IMR-90 (cell line): ENCODE data around the gene ORAI1. TPM values are rescaled to one million over a fixed set of nuclear protein-coding genes. Genes with fewer than 3 reads are reported as not detected.

ENCODE experiments used
- ATAC-seq: fragments of 200-7000 bp; cut with Tn5 transposase; 2 replicates; pipeline ENCODE4 v1.9.1; 2020; ENCODE audit warnings: low read depth, mild to moderate bottlenecking, moderate library complexity
- BruUV-seq: library from RNA; stranded (reverse); fragments of 400-500 nt; replicated peaks from 2 replicates; lab custom pipeline; 2021; lab: Mats Ljungman, UMichigan
- CTCF ChIA-PET: fragments of 300-600 bp; formaldehyde crosslinking; extraction: SDS; loops from one replicate; lab custom pipeline; 2021; ENCODE audit warnings: antibody characterized with exemption; lab: Yijun Ruan, JAX
- POLR2A ChIA-PET: fragments of 300-600 bp; sonication (Branson Sonifier 250); formaldehyde crosslinking; loops from one replicate; lab custom pipeline; 2022; ENCODE audit warnings: antibody characterized with exemption; ENCODE audit not compliant: unreplicated experiment; lab: Charles Lee
- DNase-seq: peaks from one replicate; pipeline ENCODE4 v3.0.0; 2013
- H2AFZ ChIP-seq: replicated peaks from 2 replicates; pipeline ENCODE3; 2013; ENCODE audit warnings: low read length, mild to moderate bottlenecking; ENCODE audit not compliant: poor library complexity
- H2AK5ac ChIP-seq: 2 replicates; pipeline ENCODE4 v1.6.1; 2013; ENCODE audit warnings: low read depth, low read length, inconsistent platforms
- H2AK9ac ChIP-seq: replicated peaks from 2 replicates; pipeline ENCODE3; 2013; ENCODE audit warnings: mild to moderate bottlenecking, low read depth, low read length, moderate library complexity; ENCODE audit not compliant: poor library complexity
- H2BK120ac ChIP-seq: 2 replicates; pipeline ENCODE4 v1.6.1; 2013; ENCODE audit warnings: low read depth, low read length, inconsistent platforms
- H2BK15ac ChIP-seq: 3 replicates; pipeline ENCODE4 v1.6.1; 2013; ENCODE audit warnings: low read depth, low read length, inconsistent platforms
- H2BK20ac ChIP-seq: 2 replicates; pipeline ENCODE4 v1.6.1; 2013; ENCODE audit warnings: low read depth, mild to moderate bottlenecking, inconsistent platforms, low read length, moderate library complexity
- H2BK5ac ChIP-seq: 2 replicates; pipeline ENCODE4 v1.6.1; 2013; ENCODE audit warnings: mild to moderate bottlenecking, low read depth, low read length, inconsistent platforms; ENCODE audit not compliant: poor library complexity, severe bottlenecking
- H3K14ac ChIP-seq: replicated peaks from 2 replicates; pipeline ENCODE4 v1.6.1; 2013; ENCODE audit warnings: low read depth, low read length, inconsistent platforms
- H3K18ac ChIP-seq: 2 replicates; pipeline ENCODE4 v1.6.1; 2013; ENCODE audit warnings: low read depth, low read length, control low read depth
- H3K23ac ChIP-seq: 2 replicates; pipeline ENCODE4 v1.6.1; 2013; ENCODE audit warnings: low read depth, low read length, inconsistent platforms
- H3K27ac ChIP-seq: 2 replicates; pipeline ENCODE4 v1.5.1; 2013; ENCODE audit warnings: mild to moderate bottlenecking, control low read depth, low read length; ENCODE audit not compliant: insufficient read depth
- H3K27me3 ChIP-seq: 2 replicates; pipeline ENCODE4 v1.6.1; 2013; ENCODE audit warnings: low read length; ENCODE audit not compliant: control insufficient read depth, insufficient read depth
- H3K36me3 ChIP-seq: 2 replicates; pipeline ENCODE4 v1.6.1; 2013; ENCODE audit warnings: low read length, mixed read lengths; ENCODE audit not compliant: control insufficient read depth, insufficient read depth
- H3K4ac ChIP-seq: 2 replicates; pipeline ENCODE4 v1.6.1; 2013; ENCODE audit warnings: low read depth, low read length, inconsistent platforms
- H3K4me1 ChIP-seq: 2 replicates; pipeline ENCODE4 v1.6.1; 2013; ENCODE audit warnings: low read length, mixed read lengths; ENCODE audit not compliant: control insufficient read depth, insufficient read depth
- H3K4me2 ChIP-seq: 2 replicates; pipeline ENCODE4 v1.6.1; 2013; ENCODE audit warnings: low read depth, mild to moderate bottlenecking, control low read depth, low read length, moderate library complexity
- H3K4me3 ChIP-seq: 2 replicates; pipeline ENCODE4 v1.5.1; 2013; ENCODE audit warnings: low read depth, mild to moderate bottlenecking, control low read depth, low read length, moderate library complexity; ENCODE audit not compliant: insufficient read depth
- H3K56ac ChIP-seq: 2 replicates; pipeline ENCODE4 v1.6.1; 2013; ENCODE audit warnings: low read length, inconsistent platforms; ENCODE audit not compliant: insufficient read depth; ENCODE audit errors: extremely low read depth
- H3K79me1 ChIP-seq, 2 experiments: 2 replicates each; pipeline ENCODE4 v1.6.1; 2013; ENCODE audit warnings: low read length in 2 of 2, inconsistent platforms in 1 of 2, low read depth in 1 of 2
- H3K9ac ChIP-seq: 2 replicates; pipeline ENCODE4 v1.6.1; 2013; ENCODE audit warnings: low read depth, low read length, control low read depth
- H3K9me1 ChIP-seq: 2 replicates; pipeline ENCODE4 v1.6.1; 2013; ENCODE audit warnings: low read length, inconsistent platforms; ENCODE audit not compliant: insufficient read depth
- H3K9me3 ChIP-seq: 2 replicates; pipeline ENCODE4 v1.6.1; 2013; ENCODE audit warnings: low read length; ENCODE audit not compliant: control insufficient read depth, insufficient read depth
- H4K20me1 ChIP-seq: 2 replicates; pipeline ENCODE4 v1.6.1; 2013; ENCODE audit warnings: low read length, inconsistent platforms; ENCODE audit not compliant: insufficient read depth
- H4K5ac ChIP-seq: 2 replicates; pipeline ENCODE4 v1.6.1; 2013; ENCODE audit warnings: mild to moderate bottlenecking, low read depth, low read length, control low read depth
- H4K8ac ChIP-seq, 2 experiments: 2 replicates each; pipeline ENCODE4 v1.6.1; 2013; ENCODE audit warnings: low read depth in 2 of 2, low read length in 2 of 2, control low read depth in 1 of 2, inconsistent platforms in 1 of 2
- H4K91ac ChIP-seq: 2 replicates; pipeline ENCODE4 v1.6.1; 2013; ENCODE audit warnings: low read depth, low read length, inconsistent platforms; ENCODE audit not compliant: insufficient read depth
- BHLHE40 ChIP-seq: fragments of 150-350 bp; IDR thresholded peaks from 2 replicates; pipeline ENCODE4 v1.6.1; 2016; ENCODE audit warnings: mild to moderate bottlenecking, low read depth, low read length
- CHD1 ChIP-seq: IDR thresholded peaks from 2 replicates; pipeline ENCODE4 v1.6.1; 2012; ENCODE audit warnings: low read depth, low read length, improper control_type of control experiment
- CTCF ChIP-seq: conservative IDR thresholded peaks from 2 replicates; pipeline ENCODE4 v1.5.1; 2012; ENCODE audit warnings: mild to moderate bottlenecking, low read depth, low read length, improper control_type of control experiment
- ELK1 ChIP-seq: fragments of 150-350 bp; IDR thresholded peaks from 2 replicates; pipeline ENCODE4 v1.6.1; 2016; ENCODE audit warnings: low read depth, mild to moderate bottlenecking, low read length, moderate library complexity, borderline replicate concordance
- MAFK ChIP-seq: IDR thresholded peaks from 2 replicates; pipeline ENCODE4 v1.6.1; 2012; ENCODE audit warnings: low read depth, low read length, improper control_type of control experiment
- MXI1 ChIP-seq: IDR thresholded peaks from 2 replicates; pipeline ENCODE4 v1.6.1; 2012; ENCODE audit warnings: low read depth, mild to moderate bottlenecking, low read length, moderate library complexity, borderline replicate concordance
- NFE2L2 ChIP-seq: fragments of 150-350 bp; IDR thresholded peaks from 2 replicates; pipeline ENCODE4 v1.6.1; 2016; ENCODE audit warnings: low read depth, mild to moderate bottlenecking, low read length
- POLR2A ChIP-seq: IDR thresholded peaks from 2 replicates; pipeline ENCODE4 v1.6.1; 2012; ENCODE audit warnings: mild to moderate bottlenecking, low read depth, low read length
- RAD21 ChIP-seq: IDR thresholded peaks from 2 replicates; pipeline ENCODE4 v1.6.1; 2012; ENCODE audit warnings: low read length, improper control_type of control experiment
- RCOR1 ChIP-seq: IDR thresholded peaks from 2 replicates; pipeline ENCODE4 v1.6.1; 2012; ENCODE audit warnings: mild to moderate bottlenecking, low read length, improper control_type of control experiment; ENCODE audit not compliant: insufficient replicate concordance
- SMC3 ChIP-seq: fragments of 150-350 bp; IDR thresholded peaks from 2 replicates; pipeline ENCODE4 v1.6.1; 2016; ENCODE audit warnings: low read depth, mild to moderate bottlenecking, antibody characterized with exemption, low read length, moderate library complexity
- WGBS, 2 experiments: methylation state at CpG; one replicate each; pipeline versions ENCODE4 v1.1.5 to v1.1.7; 2013; ENCODE audit warnings: missing lambda C conversion rate in 2 of 2; ENCODE audit not compliant: insufficient read length in 1 of 2; ENCODE audit errors: extremely low coverage in 2 of 2; 5-methylcytosine and 5-hydroxymethylcytosine counted together
- dilution Hi-C: fragments of 300-500 bp; cut with HindIII; formaldehyde crosslinking; loops from one replicate; pipeline ENCODE4 v1.14.3; 2018; ENCODE audit warnings: low sequenced_read_pairs; ENCODE audit not compliant: unreplicated experiment
- in situ Hi-C: fragments of 300-500 bp; cut with MboI; formaldehyde crosslinking; loops from 3 replicates; pipeline ENCODE4 v1.14.3; 2019; ENCODE audit warnings: low sequenced_read_pairs, inconsistent platforms, mixed read lengths
- intact Hi-C: fragments of 100-400 bp; cut with micrococcal nuclease; formaldehyde crosslinking; loops from 2 replicates; pipeline ENCODE4 v1.10.0; 2022
- polyA plus RNA-seq, 3 experiments: library from polyadenylated mRNA; depleted of rRNA; stranded (reverse); fragments of >200 nt; gene quantifications; 2 replicates each; pipeline ENCODE4 v1.2.3, GENCODE V29; 2012; ENCODE audit warnings: low replicate concordance in 1 of 3
- total RNA-seq: library from RNA; depleted of rRNA; stranded (reverse); fragments of >200 nt; gene quantifications from 2 replicates; pipeline ENCODE4 v1.2.3, GENCODE V29; 2012

ORAI1 gene
- total and polyA plus RNA-seq, 2 of the 4 experiments (the other 2 are of a cell fraction) = 3.9 to 22.7 TPM

- H2BK15ac ChIP-seq = no peak overlapping the region
- DNase-seq (peak; percentile 50), ATAC-seq (peak; percentile 65; the same call in 1 of the 2 replicates)
- H3K4me1 ChIP-seq = peaks cover 2% of the 10 kb centered on the region; the same call in 1 of the 2 replicates
- H2BK5ac ChIP-seq = no peak overlapping the region
- peak overlapping the region; percentile 76 for H2AFZ ChIP-seq
- H3K4me3 ChIP-seq = no peak overlapping the region
- no peak overlapping the region for H3K56ac ChIP-seq
- no peaks in the 10 kb centered on the region for H3K9me3 ChIP-seq
- no peak overlapping the region for H2AK9ac ChIP-seq
- dilution Hi-C loops = no loop called here
- no peak overlapping the region for H3K4me2 ChIP-seq
- H3K27ac ChIP-seq = no peak overlapping the region
- no peak overlapping the region for H3K4ac ChIP-seq
- no TSS peak for BruUV-seq
- H2BK120ac ChIP-seq = no peak overlapping the region
- no peak overlapping the region for H3K14ac ChIP-seq
- CTCF ChIA-PET = interaction anchor here (0.8 to 1.7 kb wide), 2 partner anchors 126 to 200 kb away, joined by 3 to 6 read pairs; no protein-coding TSS in a partner anchor
- H3K79me1 ChIP-seq = no peaks in the 10 kb centered on the region
- in situ Hi-C loops = no loop called here
- H3K27me3 ChIP-seq = no peaks in the 10 kb centered on the region
- no peak overlapping the region for H3K18ac ChIP-seq
- no peaks in the 10 kb centered on the region for H4K20me1 ChIP-seq
- H3K9ac ChIP-seq = no peak overlapping the region
- H3K36me3 ChIP-seq = no peaks in the 10 kb centered on the region
- no peak overlapping the region for H4K91ac ChIP-seq
- H3K9me1 ChIP-seq = no peaks in the 10 kb centered on the region
- H2AK5ac ChIP-seq = no peak overlapping the region
- H4K8ac ChIP-seq = no peak overlapping the region
- TF ChIP-seq CTCF = no peak
- no peak for TF ChIP-seq SMC3
- no peak for TF ChIP-seq NFE2L2
- TF ChIP-seq MXI1 = no peak
- no peak for TF ChIP-seq RAD21
- TF ChIP-seq MAFK = no peak
- TF ChIP-seq RCOR1 = no peak
- TF ChIP-seq POLR2A = no peak
- TF ChIP-seq ELK1 = no peak
- no peak for TF ChIP-seq BHLHE40
- TF ChIP-seq CHD1 = no peak
- H4K5ac ChIP-seq = no peak overlapping the region
- POLR2A ChIA-PET = no interaction called here
- no peak overlapping the region for H3K23ac ChIP-seq
- H2BK20ac ChIP-seq = no peak overlapping the region
- intact Hi-C loops = no loop called here
- no CpG with 5 or more reads among the region's 9 CpGs for WGBS, 2 experiments
Observed at GRCh38 chr12:121678716-121679300, 52.5 kb downstream of the ORAI1 start.
